ENCODE measurements around the gene ORAI3. TPM values are rescaled to one million over a fixed set of nuclear protein-coding genes. Genes with fewer than 3 reads are reported as not detected.

Gene ORAI3
- total and polyA plus RNA-seq, 2 of the 13 experiments (the other 11 are each of a cell fraction or from before 2014, with no cell fraction given) = 11.4 to 32.0 TPM

DNA sequence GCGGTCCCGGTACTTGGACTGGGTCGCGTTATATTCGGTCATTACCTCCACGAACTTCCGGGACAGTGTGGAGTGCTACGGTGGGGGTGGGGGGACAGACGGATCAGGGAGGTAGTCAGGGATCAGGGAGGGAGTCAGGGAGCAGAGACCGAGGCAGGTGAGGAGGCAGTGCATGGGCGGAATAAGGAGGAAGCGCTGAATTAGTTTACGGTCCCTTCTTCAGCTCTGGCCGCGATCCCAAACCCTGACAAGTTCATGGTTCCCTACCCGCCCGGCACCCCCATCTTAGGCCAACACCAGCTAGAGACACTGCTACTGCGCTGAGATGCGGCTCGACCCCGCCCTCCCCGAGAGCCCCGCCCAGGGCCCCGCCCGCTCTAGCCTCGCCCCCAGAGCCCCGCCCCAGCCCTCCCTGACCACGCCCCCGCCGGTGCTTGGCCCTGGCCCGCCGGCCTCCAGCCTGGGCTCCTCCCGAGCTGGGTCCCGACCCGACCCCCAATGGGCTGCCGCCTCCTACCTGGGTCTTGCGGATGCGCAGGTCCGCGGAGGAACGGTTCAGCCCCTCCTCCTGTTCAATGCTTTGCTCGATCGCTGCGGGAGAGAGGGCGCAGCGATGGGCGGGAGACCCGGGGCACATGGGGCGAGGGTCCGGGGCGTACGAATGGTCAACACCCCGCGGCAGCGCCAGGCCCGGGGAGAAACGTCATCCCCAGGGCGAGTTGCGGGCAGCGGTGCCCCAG lies 48.3 kb downstream of the ORAI3 start (continued):
- TF ChIP-seq, protein P1, sequence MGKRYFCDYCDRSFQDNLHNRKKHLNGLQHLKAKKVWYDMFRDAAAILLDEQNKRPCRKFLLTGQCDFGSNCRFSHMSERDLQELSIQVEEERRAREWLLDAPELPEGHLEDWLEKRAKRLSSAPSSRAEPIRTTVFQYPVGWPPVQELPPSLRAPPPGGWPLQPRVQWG (CRISPR knock-in tag; IDR thresholded peaks at IDR 0.05; ENCODE audit: borderline replicate concordance, low read depth) = no peak
- TF ChIP-seq ATF7 (IDR thresholded peaks at IDR 0.05) = no peak
- TF ChIP-seq ATF7 (CRISPR knock-in tag; IDR thresholded peaks at IDR 0.05) = peak; percentile 62; the same call in 1 of the 2 replicates
- TF ChIP-seq ESRRA (CRISPR knock-in tag; IDR thresholded peaks at IDR 0.05; ENCODE audit: low read depth) = no peak; the same call in 1 of the 2 replicates
- TF ChIP-seq, protein P2, sequence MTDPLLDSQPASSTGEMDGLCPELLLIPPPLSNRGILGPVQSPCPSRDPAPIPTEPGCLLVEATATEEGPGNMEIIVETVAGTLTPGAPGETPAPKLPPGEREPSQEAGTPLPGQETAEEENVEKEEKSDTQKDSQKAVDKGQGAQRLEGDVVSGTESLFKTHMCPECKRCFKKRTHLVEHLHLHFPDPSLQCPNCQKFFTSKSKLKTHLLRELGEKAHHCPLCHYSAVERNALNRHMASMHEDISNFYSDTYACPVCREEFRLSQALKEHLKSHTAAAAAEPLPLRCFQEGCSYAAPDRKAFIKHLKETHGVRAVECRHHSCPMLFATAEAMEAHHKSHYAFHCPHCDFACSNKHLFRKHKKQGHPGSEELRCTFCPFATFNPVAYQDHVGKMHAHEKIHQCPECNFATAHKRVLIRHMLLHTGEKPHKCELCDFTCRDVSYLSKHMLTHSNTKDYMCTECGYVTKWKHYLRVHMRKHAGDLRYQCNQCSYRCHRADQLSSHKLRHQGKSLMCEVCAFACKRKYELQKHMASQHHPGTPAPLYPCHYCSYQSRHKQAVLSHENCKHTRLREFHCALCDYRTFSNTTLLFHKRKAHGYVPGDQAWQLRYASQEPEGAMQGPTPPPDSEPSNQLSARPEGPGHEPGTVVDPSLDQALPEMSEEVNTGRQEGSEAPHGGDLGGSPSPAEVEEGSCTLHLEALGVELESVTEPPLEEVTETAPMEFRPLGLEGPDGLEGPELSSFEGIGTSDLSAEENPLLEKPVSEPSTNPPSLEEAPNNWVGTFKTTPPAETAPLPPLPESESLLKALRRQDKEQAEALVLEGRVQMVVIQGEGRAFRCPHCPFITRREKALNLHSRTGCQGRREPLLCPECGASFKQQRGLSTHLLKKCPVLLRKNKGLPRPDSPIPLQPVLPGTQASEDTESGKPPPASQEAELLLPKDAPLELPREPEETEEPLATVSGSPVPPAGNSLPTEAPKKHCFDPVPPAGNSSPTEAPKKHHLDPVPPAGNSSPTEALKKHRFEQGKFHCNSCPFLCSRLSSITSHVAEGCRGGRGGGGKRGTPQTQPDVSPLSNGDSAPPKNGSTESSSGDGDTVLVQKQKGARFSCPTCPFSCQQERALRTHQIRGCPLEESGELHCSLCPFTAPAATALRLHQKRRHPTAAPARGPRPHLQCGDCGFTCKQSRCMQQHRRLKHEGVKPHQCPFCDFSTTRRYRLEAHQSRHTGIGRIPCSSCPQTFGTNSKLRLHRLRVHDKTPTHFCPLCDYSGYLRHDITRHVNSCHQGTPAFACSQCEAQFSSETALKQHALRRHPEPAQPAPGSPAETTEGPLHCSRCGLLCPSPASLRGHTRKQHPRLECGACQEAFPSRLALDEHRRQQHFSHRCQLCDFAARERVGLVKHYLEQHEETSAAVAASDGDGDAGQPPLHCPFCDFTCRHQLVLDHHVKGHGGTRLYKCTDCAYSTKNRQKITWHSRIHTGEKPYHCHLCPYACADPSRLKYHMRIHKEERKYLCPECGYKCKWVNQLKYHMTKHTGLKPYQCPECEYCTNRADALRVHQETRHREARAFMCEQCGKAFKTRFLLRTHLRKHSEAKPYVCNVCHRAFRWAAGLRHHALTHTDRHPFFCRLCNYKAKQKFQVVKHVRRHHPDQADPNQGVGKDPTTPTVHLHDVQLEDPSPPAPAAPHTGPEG (CRISPR knock-in tag; IDR thresholded peaks at IDR 0.05) = no peak
- 0 out of 2 replicates have a peak, but pooled peaks have one; percentile 72 for TF ChIP-seq U2AF2 (IDR thresholded peaks at IDR 0.05; ENCODE audit: low read depth, low read length)
- TF ChIP-seq BHLHE40 (IDR thresholded peaks at IDR 0.05; ENCODE audit: low read length) = no peak
- TF ChIP-seq SRY (CRISPR knock-in tag; IDR thresholded peaks at IDR 0.05) = peak; percentile 62; the same call in 1 of the 2 replicates
- TF ChIP-seq ZKSCAN8 (CRISPR knock-in tag; IDR thresholded peaks at IDR 0.05; ENCODE audit: borderline replicate concordance) = no peak; the same call in 1 of the 2 replicates
- no peak for TF ChIP-seq FLYWCH1 (CRISPR knock-in tag; IDR thresholded peaks at IDR 0.05)
- TF ChIP-seq CEBPB (IDR thresholded peaks at IDR 0.05; ENCODE audit: borderline replicate concordance, low read depth, low read length) = no peak
- TF ChIP-seq ZFP37 (CRISPR knock-in tag; IDR thresholded peaks at IDR 0.05; ENCODE audit: borderline replicate concordance) = no peak
- peak; percentile 5; the same call in 1 of the 2 replicates for TF ChIP-seq BRCA1 (CRISPR knock-in tag; IDR thresholded peaks at IDR 0.05)
- no peak for TF ChIP-seq ZNF143 (CRISPR knock-in tag; IDR thresholded peaks at IDR 0.05)
- TF ChIP-seq NFE2L1 (CRISPR knock-in tag; IDR thresholded peaks at IDR 0.05; ENCODE audit: borderline replicate concordance) = no peak
- peak; percentile 54; the same call in 1 of the 2 replicates for TF ChIP-seq ONECUT2 (CRISPR knock-in tag; IDR thresholded peaks at IDR 0.05)
- no peak for TF ChIP-seq HMG20B (CRISPR knock-in tag; conservative IDR thresholded peaks at IDR 0.05)
- no peak for TF ChIP-seq JDP2 (CRISPR knock-in tag; IDR thresholded peaks at IDR 0.05; ENCODE audit: borderline replicate concordance)
- no peak for TF ChIP-seq HMGA1 (CRISPR knock-in tag; conservative IDR thresholded peaks at IDR 0.05)
- no peak; the same call in 1 of the 2 replicates for TF ChIP-seq HBP1 (CRISPR knock-in tag; IDR thresholded peaks at IDR 0.05; ENCODE audit: low read depth)
- TF ChIP-seq KMT2B (CRISPR knock-in tag; IDR thresholded peaks at IDR 0.05) = no peak
- no peak; the same call in 1 of the 2 replicates for TF ChIP-seq JUND (CRISPR knock-in tag; IDR thresholded peaks at IDR 0.05)
- TF ChIP-seq TEAD3 (CRISPR knock-in tag; optimal IDR thresholded peaks at IDR 0.05; ENCODE audit: borderline replicate concordance) = peak; percentile 19
